ENCODE measurements around the gene THAP7.

GRCh38 chr22:20992056-20992442 is 9.9 kb downstream of the THAP7 start:
- TF ChIP-seq CTCF (IDR thresholded peaks at IDR 0.05), result no peak
- no peak for TF ChIP-seq POLR2A (IDR thresholded peaks at IDR 0.05)
- TF ChIP-seq POLR2AphosphoS5 (IDR thresholded peaks at IDR 0.05), result no peak
